H9 (cell line): ENCODE data around the gene TTC28. TPM values are rescaled to one million over a fixed set of nuclear protein-coding genes. Genes with fewer than 3 reads are reported as not detected.

ENCODE experiments used
- DNase-seq: peaks from one replicate; pipeline ENCODE4 v3.0.0-alpha.2; 2017
- H2AFZ ChIP-seq: one replicate; pipeline ENCODE4 v1.6.1; 2013; ENCODE audit warnings: mild to moderate bottlenecking, low read length, control low read depth, moderate library complexity
- H2AK5ac ChIP-seq: 2 replicates; pipeline ENCODE4 v1.6.1; 2013; ENCODE audit warnings: low read length, control low read depth, mixed read lengths; ENCODE audit not compliant: insufficient read length
- H2BK120ac ChIP-seq: one replicate; pipeline ENCODE4 v1.6.1; 2013; ENCODE audit warnings: low read depth, mild to moderate bottlenecking, low read length, control low read depth, inconsistent platforms; ENCODE audit not compliant: poor library complexity, severe bottlenecking
- H2BK12ac ChIP-seq: 2 replicates; pipeline ENCODE4 v1.6.1; 2013; ENCODE audit warnings: low read length, control low read depth, mixed read lengths, low read depth; ENCODE audit not compliant: insufficient read length
- H2BK15ac ChIP-seq: 2 replicates; pipeline ENCODE4 v1.6.1; 2013; ENCODE audit warnings: low read depth, low read length, control low read depth
- H2BK20ac ChIP-seq: one replicate; pipeline ENCODE4 v1.6.1; 2013; ENCODE audit warnings: low read depth, mild to moderate bottlenecking, low read length, control low read depth, inconsistent platforms; ENCODE audit not compliant: poor library complexity, severe bottlenecking
- H2BK5ac ChIP-seq: 2 replicates; pipeline ENCODE4 v1.6.1; 2013; ENCODE audit warnings: low read length, control low read depth, mixed read lengths; ENCODE audit not compliant: insufficient read length
- H3K14ac ChIP-seq: 2 replicates; pipeline ENCODE4 v1.6.1; 2013; ENCODE audit warnings: low read length, control low read depth; ENCODE audit not compliant: insufficient read depth
- H3K18ac ChIP-seq: 2 replicates; pipeline ENCODE4 v1.6.1; 2013; ENCODE audit warnings: low read depth, mild to moderate bottlenecking, mixed read lengths, low read length, control low read depth; ENCODE audit not compliant: insufficient read length
- H3K23ac ChIP-seq: 2 replicates; pipeline ENCODE4 v1.6.1; 2013; ENCODE audit warnings: low read length, control low read depth, mixed read lengths, low read depth; ENCODE audit not compliant: insufficient read length
- H3K23me2 ChIP-seq: 2 replicates; pipeline ENCODE4 v1.6.1; 2013; ENCODE audit warnings: low read depth, mild to moderate bottlenecking, mixed read lengths, low read length, control low read depth; ENCODE audit not compliant: insufficient read length, poor library complexity, severe bottlenecking
- H3K27ac ChIP-seq: 2 replicates; pipeline ENCODE4 v1.5.1; 2013; ENCODE audit warnings: low read length, control low read depth, mixed read lengths, low read depth; ENCODE audit not compliant: insufficient read length
- H3K27me3 ChIP-seq: 2 replicates; pipeline ENCODE4 v1.6.1; 2013; ENCODE audit warnings: low read length, control low read depth, inconsistent platforms; ENCODE audit not compliant: insufficient read depth
- H3K4ac ChIP-seq: 2 replicates; pipeline ENCODE4 v1.6.1; 2013; ENCODE audit warnings: low read depth, mild to moderate bottlenecking, control low read depth, inconsistent platforms, low read length, moderate library complexity
- H3K4me1 ChIP-seq: 2 replicates; pipeline ENCODE4 v1.6.1; 2013; ENCODE audit warnings: low read length, control low read depth, inconsistent platforms; ENCODE audit not compliant: insufficient read depth
- H3K4me2 ChIP-seq: 2 replicates; pipeline ENCODE4 v1.6.1; 2013; ENCODE audit warnings: low read length, control low read depth, mixed read lengths; ENCODE audit not compliant: insufficient read length, insufficient read depth
- H3K56ac ChIP-seq: 2 replicates; pipeline ENCODE4 v1.6.1; 2013; ENCODE audit warnings: low read depth, mild to moderate bottlenecking, mixed read lengths, low read length, control low read depth; ENCODE audit not compliant: insufficient read length
- H3K79me1 ChIP-seq: 2 replicates; pipeline ENCODE4 v1.6.1; 2013; ENCODE audit warnings: low read depth, mild to moderate bottlenecking, moderate library complexity, low read length, control low read depth, inconsistent platforms; ENCODE audit not compliant: insufficient read depth, poor library complexity, severe bottlenecking
- H3K79me2 ChIP-seq: 2 replicates; pipeline ENCODE4 v1.6.1; 2013; ENCODE audit warnings: low read length, control low read depth, inconsistent platforms; ENCODE audit not compliant: insufficient read depth
- H3K9ac ChIP-seq: 2 replicates; pipeline ENCODE4 v1.6.1; 2013; ENCODE audit warnings: low read length, control low read depth, mixed read lengths; ENCODE audit not compliant: insufficient read length; ENCODE audit errors: extremely low read depth
- H3K9me3 ChIP-seq: one replicate; pipeline ENCODE4 v1.6.1; 2013; ENCODE audit warnings: low read depth, low read length, inconsistent platforms; ENCODE audit not compliant: control insufficient read depth
- H3T11ph ChIP-seq: one replicate; pipeline ENCODE4 v1.6.1; 2013; ENCODE audit warnings: mild to moderate bottlenecking, low read length, control low read depth, inconsistent platforms
- H4K20me1 ChIP-seq: one replicate; pipeline ENCODE4 v1.6.1; 2013; ENCODE audit not compliant: control insufficient read depth, insufficient read length, insufficient read depth
- H4K5ac ChIP-seq: 2 replicates; pipeline ENCODE4 v1.6.1; 2013; ENCODE audit warnings: low read depth, mild to moderate bottlenecking, mixed read lengths, low read length, control low read depth; ENCODE audit not compliant: insufficient read length
- H4K8ac ChIP-seq: replicated peaks from 2 replicates; pipeline ENCODE4 v1.6.1; 2013; ENCODE audit warnings: low read length, control low read depth, mixed read lengths, low read depth; ENCODE audit not compliant: insufficient read length
- H4K91ac ChIP-seq: 2 replicates; pipeline ENCODE4 v1.6.1; 2013; ENCODE audit warnings: low read depth, mild to moderate bottlenecking, moderate library complexity, mixed read lengths, low read length, control low read depth; ENCODE audit not compliant: insufficient read length
- H3K27ac Mint-ChIP-seq, 3 experiments: 2 replicates in 2 of 3; 3 replicates in 1 of 3; pipeline ENCODE4 v1.8.0; 2020 to 2021; ENCODE audit warnings: mixed read lengths in 3 of 3, mild to moderate bottlenecking in 1 of 3, moderate library complexity in 1 of 3
- H3K27me3 Mint-ChIP-seq: 2 replicates; pipeline ENCODE4 v1.8.0; 2021; ENCODE audit warnings: low read depth, mild to moderate bottlenecking, moderate library complexity, mixed read lengths
- H3K36me3 Mint-ChIP-seq, 3 experiments: 2 replicates in 2 of 3; 3 replicates in 1 of 3; pipeline ENCODE4 v1.8.0; 2020 to 2021; ENCODE audit warnings: low read depth in 3 of 3, mixed read lengths in 3 of 3; ENCODE audit not compliant: insufficient read depth in 1 of 3
- H3K4me1 Mint-ChIP-seq, 2 experiments: 2 replicates each; pipeline ENCODE4 v1.8.0; 2020; ENCODE audit warnings: mixed read lengths in 2 of 2
- H3K4me3 Mint-ChIP-seq, 2 experiments: 2 replicates in 1 of 2; 3 replicates in 1 of 2; pipeline ENCODE4 v1.8.0; 2020 to 2021; ENCODE audit warnings: mild to moderate bottlenecking in 2 of 2, mixed read lengths in 2 of 2, moderate library complexity in 1 of 2
- H3K9me3 Mint-ChIP-seq, 2 experiments: 2 replicates in 1 of 2; 3 replicates in 1 of 2; pipeline ENCODE4 v1.8.0; 2020; ENCODE audit warnings: mild to moderate bottlenecking in 2 of 2, mixed read lengths in 2 of 2, moderate library complexity in 1 of 2
- WGBS: extraction: QIAGEN DNeasy Blood & Tissue Kit; methylation state at CpG from one replicate; pipeline ENCODE4 v1.1.7; 2013; ENCODE audit warnings: missing lambda C conversion rate, low lambda C conversion rate, mixed read lengths; ENCODE audit not compliant: insufficient read length; ENCODE audit errors: extremely low coverage; 5-methylcytosine and 5-hydroxymethylcytosine counted together
- total RNA-seq: library from RNA; stranded (reverse); gene quantifications from 2 replicates; pipeline ENCODE4 v1.2.1, GENCODE V29; 2021
- TF ChIP-seq, protein P1 (sequence below): fragments of 200-600 bp; sonication (generic); conservative IDR thresholded peaks from 3 replicates; pipeline ENCODE4 v1.8.0; 2021; ENCODE audit warnings: antibody characterized with exemption, mild to moderate bottlenecking

Gene TTC28
- total RNA-seq, 1 experiment from 2014 or later, result 13.6 TPM

DNA sequence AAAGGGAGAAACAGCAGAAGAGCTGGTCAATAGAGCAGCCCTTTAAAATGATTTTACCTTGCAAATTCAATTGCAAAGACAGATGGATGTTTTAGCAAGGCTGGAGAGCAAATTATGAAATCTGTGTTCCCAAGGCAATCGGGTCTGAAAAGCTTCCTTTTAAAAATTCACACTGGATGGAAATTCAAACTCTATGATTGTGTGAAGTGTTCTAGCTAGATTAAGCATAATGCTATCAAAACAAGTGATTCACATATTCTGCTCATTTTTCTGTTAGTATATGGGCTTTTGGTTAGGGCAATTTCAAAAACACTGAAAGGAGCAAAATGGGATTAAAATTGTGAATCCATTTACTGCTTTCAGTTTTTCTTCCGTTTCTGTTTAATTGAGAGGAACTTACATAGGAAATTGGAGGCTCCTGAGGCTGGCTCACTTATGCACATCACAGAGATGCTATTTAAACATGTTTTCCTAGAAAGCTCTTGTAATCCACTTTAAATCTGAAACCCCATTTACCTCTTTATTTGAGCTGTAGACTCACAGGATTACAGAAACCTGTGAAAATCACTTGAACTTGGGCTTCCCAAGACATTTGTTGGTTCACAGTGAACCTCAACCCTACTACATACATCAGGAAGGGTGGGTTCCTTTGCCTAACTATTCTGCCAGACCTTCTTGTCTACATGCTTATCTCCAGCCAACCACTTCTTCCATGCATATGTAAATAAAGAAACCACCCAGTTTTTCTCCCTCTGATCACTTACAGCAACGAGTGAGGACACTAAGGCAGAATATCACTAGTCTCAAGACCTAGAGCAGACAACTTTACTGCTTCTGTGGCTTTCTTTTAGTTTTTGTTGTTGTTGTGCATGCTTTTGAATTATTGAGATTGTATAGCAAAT, 558.7 kb downstream of the TTC28 start:
- no CpG with 5 or more reads among the region's 3 CpGs for WGBS
- H3K23me2 ChIP-seq, result no peaks in the 10 kb centered on the region
- no peak overlapping the region for H2BK12ac ChIP-seq
- H2BK5ac ChIP-seq, result no peak overlapping the region
- H3K14ac ChIP-seq, result no peak overlapping the region
- H3K27ac Mint-ChIP-seq, result no peak overlapping the region
- no peak overlapping the region for H3K4ac ChIP-seq
- no peak overlapping the region for H3K4me3 Mint-ChIP-seq
- no peaks in the 10 kb centered on the region for H3K27me3 ChIP-seq
- no peak overlapping the region for H2AK5ac ChIP-seq
- H3K4me1 ChIP-seq, result peaks cover 3% of the 10 kb centered on the region; the same call in 1 of the 2 replicates
- H2BK15ac ChIP-seq, result no peak overlapping the region
- H3K79me2 ChIP-seq, result no peaks in the 10 kb centered on the region
- H4K8ac ChIP-seq, result no peak overlapping the region
- TF ChIP-seq, protein P1, sequence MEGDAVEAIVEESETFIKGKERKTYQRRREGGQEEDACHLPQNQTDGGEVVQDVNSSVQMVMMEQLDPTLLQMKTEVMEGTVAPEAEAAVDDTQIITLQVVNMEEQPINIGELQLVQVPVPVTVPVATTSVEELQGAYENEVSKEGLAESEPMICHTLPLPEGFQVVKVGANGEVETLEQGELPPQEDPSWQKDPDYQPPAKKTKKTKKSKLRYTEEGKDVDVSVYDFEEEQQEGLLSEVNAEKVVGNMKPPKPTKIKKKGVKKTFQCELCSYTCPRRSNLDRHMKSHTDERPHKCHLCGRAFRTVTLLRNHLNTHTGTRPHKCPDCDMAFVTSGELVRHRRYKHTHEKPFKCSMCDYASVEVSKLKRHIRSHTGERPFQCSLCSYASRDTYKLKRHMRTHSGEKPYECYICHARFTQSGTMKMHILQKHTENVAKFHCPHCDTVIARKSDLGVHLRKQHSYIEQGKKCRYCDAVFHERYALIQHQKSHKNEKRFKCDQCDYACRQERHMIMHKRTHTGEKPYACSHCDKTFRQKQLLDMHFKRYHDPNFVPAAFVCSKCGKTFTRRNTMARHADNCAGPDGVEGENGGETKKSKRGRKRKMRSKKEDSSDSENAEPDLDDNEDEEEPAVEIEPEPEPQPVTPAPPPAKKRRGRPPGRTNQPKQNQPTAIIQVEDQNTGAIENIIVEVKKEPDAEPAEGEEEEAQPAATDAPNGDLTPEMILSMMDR, result no peak
- H3K9ac ChIP-seq, result no peak overlapping the region
- no peaks in the 10 kb centered on the region for H3K9me3 Mint-ChIP-seq
- H3K27me3 Mint-ChIP-seq, result no peaks in the 10 kb centered on the region
- H2BK120ac ChIP-seq, result no peak overlapping the region
- H3K4me2 ChIP-seq, result no peak overlapping the region
- H3K36me3 Mint-ChIP-seq, result no peaks in the 10 kb centered on the region; a peak in 1 of 7 replicates
- no peak overlapping the region for H2BK20ac ChIP-seq
- no peak overlapping the region for H3K56ac ChIP-seq
- H4K91ac ChIP-seq, result no peak overlapping the region
- H3K27ac ChIP-seq, result no peak overlapping the region
- H3K18ac ChIP-seq, result no peak overlapping the region
- no peaks in the 10 kb centered on the region for H3K79me1 ChIP-seq
- H3K4me1 Mint-ChIP-seq, result peaks cover 11 to 15% of the 10 kb centered on the region in 2 experiments
- H3K23ac ChIP-seq, result no peak overlapping the region
- no peaks in the 10 kb centered on the region for H3K9me3 ChIP-seq
- H3T11ph ChIP-seq, result no peak overlapping the region
- H2AFZ ChIP-seq, result no peak overlapping the region
- H4K20me1 ChIP-seq, result no peaks in the 10 kb centered on the region
- H4K5ac ChIP-seq, result no peak overlapping the region
- no peak for DNase-seq
